HG03060 (cell line): ENCODE results near the gene MAP4K5.
A peak's percentile ranks its signal among the peaks of the same experiment; 100 is the strongest.
"Not testable (repeated sequence)": the region's sequence is repeated elsewhere in the genome, so short reads cannot be mapped to it uniquely, and the experiment has no call there.

ENCODE experiments used
- ATAC-seq: cut with Tn5 transposase; IDR thresholded peaks from one replicate; pipeline ENCODE4 v1.9.1; 2021; ENCODE audit warnings: low read depth, moderate number of reproducible peaks; ENCODE audit not compliant: unreplicated experiment

The MAP4K5 gene

DNA sequence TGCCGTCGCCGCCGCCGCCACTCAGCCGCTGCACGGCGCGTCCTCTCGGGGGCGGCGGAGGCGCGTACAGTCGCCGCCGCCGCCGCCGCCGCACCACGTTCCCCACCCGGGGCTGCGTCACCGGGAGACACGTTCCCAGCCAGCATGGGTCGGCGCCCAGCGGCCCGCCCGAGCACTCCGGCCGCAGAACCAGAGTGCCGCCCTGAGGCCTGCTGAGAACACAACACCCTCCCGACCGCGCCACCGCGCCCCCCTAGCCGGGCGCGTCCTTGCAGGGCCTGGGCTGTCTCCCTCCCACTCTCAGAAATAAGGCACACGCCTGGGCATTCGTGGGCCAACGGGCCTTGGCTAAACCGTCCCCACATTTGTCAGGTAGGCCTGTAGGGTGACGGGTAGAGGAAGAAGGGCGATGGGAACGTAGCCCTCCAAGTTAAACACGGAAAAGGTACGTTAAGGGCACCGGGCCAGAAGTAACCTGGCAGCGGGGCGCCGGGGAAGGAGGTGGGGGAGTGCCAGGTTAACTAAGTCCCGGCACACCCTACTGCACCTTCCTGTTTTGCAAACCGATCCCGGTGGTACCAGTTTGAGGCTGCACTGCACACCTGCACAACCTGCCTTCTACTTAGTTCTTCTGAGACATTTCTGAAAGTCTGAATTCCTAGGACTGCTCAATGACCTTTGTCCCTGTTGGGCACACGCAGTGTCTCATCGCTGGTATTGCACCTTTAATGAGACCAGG, at the start of gene MAP4K5:
MAP4K5 (minus strand) TSS at position 68 of the 739 bp plus-strand sequence. CDS start 520 bp downstream, outside the sequence.
- peak; percentile 73 for ATAC-seq

DNA sequence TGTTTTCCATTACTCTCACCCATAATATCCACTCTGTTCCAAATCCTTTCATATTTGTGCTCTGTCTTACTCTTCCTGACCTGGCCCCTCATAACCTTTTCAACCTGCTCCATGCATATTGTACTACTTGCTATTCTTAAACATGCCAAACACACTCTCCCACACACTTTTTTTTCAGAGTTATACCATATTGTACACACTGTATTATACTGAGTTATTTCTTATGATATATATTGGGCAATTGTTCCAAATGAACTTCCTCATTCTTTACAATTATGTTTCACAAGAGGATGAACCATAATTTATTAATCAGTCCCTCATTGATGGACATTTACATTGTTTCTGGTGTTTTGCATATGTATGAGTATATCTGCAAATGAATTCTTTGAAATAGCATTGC, 46.1 kb upstream of the MAP4K5 start:
- ATAC-seq, result no peak

DNA sequence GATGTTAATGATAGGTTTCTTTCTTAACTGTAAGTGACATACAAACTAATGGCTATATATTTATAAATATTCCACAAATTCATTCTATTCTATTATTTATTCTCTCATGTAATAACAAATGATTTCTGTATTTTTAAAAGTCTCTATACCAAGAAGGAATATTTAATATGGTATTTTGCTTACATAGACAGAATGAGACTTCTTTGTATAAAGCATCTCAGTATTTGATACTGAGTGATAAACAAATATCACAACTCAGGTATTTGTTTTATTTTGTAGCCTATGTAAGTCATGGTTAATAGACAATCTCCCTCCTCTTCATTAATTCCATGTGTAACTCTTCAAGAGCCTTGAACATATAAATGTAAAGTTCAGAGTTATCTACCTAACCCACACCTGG, 45.6 kb upstream of the MAP4K5 start:
- no peak for ATAC-seq

DNA sequence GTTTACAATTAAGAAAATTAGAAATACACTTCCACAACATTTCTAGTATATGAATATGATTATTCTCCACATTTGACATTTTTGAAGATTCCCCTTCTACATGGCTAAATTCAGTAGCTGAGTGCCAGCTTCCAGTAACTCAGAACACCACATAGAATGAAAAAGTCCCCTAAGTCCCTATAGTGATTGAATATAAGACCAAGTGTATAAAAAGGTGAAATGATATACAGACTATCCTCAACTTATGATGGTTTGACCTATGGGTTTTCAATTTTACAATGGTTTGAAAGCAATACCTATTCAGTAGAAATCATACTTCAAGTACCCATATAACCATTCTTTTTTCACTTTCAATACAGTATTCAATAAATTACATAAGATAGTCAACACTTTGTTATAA, 43.4 kb upstream of the MAP4K5 start:
- ATAC-seq, result no peak

DNA sequence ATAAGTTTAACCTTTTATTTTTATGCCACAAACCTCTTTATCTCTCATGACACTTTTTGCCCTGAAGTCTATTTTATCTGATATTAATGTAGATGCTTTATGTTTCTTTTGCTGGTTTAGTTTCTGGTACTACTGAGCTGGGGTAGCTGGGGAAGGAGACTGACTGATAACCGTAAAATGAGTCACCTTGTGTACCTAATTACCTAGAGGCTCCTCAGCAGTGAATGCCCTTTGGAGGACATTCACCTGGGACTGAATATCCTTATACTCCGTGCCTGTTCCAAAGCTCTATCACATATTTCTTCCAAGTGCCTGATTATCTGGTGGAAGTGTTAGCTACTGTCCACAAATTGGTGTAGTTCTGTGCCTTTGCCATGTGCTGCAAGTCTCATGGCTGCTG, 41.5 kb upstream of the MAP4K5 start:
- no peak for ATAC-seq

DNA sequence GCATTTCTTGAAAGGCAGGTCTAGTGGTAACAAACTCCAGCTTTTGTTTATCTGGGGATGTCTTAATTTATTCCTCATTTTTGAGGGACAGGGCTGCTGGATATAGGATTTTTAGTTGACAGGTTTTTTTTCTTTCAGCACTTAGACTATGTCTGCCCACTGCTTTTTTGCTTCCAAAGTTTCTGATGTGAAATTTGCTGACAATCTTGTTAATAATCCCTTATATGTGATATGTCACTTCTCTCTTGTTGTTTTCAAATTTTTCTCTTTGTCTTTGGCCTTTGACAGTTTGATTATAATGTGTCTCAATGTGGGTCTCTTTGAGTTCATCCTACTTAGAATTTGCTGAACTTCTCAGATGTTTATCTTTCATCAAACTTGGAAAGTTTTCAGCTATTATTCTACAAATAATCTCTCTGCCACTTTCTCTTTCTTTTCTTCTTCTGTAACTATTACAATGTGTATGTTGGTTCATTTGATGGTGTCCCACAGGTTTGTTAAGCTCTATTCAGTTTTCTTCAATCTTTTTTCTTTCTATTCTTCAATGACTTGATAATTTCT, 37.4 kb upstream of the MAP4K5 start:
- no peak for ATAC-seq

DNA sequence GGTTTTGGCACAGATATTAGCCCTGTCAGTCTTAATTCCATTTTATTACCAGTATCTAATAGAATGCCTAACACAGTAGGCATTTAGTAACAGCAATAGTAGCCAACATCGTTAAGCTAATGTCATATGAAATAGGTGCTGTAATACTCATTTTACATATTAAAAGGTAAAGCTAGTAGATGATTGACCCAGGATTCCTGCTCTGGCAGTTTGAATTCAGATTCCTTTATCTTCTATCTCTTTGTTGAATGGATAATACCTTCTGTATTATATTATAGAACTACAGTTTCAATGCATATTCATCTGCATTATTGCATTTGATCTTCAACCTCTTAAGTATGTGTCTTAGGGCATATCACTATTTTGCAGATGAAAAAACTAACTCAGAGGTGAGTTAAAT, 30.5 kb upstream of the MAP4K5 start:
- no peak for ATAC-seq

DNA sequence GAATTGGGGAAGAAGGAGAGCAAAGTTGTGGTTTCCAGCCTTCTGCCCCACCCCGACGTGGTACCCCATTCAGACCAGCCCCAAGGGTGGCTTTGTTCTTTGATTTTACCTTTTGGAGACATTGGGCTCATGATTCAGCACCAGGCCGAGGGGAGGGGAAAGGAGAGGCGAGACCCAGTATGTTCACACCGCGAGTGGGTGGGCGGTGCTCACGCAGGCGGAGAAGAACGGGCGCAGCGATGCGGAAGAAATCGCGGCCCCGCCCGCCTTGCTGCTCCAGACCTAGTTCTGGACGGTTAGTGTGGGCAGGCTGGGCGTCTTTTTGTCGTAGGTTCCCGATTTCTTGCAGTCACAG, 28.5 kb upstream of the MAP4K5 start:
- no peak for ATAC-seq

DNA sequence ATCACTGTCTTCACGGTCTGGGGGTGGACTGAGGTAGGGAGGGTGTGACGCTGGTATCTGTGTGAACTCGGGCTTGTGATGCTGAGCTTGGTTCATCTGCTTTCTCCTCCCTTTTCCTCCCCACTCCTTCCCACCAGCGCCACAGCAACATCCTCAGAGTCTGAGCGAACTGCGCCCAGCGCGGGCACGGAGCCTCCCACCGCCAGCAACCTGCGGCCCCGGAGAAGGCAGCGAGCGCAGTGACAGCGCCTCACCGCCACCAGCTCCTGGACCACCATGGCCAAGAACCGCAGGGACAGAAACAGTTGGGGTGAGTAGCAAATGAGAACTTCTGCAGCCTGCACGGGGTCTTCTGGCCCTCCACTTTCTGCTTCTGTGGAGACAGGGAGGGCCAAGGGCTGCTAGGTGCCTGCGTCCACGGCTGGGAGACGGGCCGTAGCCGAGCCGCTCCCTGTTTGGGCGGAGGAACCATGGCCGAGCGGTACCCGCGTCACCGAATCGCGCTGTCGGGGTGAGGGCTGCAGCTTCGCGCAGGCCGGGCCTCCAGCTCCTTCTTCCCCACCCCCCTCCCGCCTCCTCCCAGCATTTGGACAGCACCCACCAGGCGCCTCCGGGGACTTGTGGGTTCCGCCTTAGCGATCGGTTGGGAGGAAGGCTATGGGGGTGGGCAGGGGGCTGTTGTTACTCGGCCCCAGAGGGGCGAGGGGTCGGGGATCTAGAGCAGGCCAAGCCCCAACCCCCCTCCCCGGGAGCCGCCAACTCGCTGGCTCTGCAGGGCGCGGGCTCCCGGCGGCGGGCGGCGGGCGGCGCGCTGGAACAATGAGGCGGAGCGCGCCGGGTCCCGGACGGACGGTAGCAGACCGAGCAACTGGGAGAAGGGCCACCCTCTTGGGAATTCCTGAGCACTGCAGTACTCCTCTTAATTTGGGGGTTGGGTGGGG, 27.9 kb upstream of the MAP4K5 start, which contains the start of gene ATL1:
ATL1 (plus strand) TSS at position 156 of the 941 bp plus-strand sequence; CDS start at position 277, 121 bp downstream.
- no peak for ATAC-seq

DNA sequence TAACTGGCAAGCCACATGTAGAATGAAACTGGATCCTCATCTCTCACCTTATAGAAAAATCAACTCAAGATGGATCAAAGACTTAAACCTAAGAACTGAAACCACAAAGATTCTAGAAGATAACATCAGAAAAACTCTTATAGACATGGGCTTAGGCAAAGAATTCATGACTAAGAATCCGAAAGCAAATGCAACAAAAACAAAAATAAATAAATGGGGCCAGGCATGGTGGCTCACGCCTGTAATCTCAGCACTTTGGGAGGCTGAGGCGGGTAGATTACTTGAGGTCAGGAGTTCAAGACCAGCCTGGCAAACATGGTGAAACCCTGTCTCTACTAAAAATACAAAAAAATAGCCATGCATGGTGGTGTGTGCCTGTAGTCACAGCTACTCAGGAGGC, 20.4 kb upstream of the MAP4K5 start:
- not testable (repeated sequence) for ATAC-seq

DNA sequence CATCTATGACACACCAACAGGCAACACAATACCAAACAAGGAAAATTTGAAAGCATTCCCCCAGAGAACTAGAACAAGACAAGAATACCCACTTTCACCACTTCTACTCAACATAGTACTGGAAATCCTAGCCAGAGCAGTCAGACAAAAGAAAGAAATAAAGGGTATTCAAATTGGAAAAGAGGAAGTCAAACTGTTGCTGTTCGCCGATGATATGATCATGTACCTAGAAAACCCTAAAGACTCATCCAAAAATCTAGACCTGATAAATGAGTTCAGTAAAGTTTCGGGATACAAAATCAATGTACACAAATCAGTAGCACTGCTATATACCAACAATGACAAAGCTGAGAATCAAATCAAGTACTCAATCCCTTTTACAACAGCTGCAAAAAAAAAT, 19.5 kb upstream of the MAP4K5 start:
- no peak for ATAC-seq

DNA sequence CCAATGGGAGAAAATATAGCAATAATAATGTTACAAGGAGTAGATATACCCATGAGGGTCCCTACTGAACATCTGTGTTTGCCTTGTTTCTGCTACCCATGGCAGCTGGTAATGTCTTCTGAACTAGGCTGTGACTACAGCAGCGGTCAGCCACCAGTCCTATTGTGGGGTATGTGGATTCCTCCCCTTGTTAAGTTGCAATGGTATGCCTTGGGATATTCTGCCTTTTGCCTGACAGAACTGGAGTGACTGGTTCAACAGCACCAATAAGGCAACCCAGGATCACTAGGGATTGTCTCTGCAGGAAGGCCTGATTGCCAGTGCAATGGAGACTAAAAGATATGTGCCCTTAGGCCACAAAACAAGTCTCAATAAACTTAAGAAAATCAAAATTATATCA, 17.9 kb upstream of the MAP4K5 start:
- ATAC-seq, result no peak

DNA sequence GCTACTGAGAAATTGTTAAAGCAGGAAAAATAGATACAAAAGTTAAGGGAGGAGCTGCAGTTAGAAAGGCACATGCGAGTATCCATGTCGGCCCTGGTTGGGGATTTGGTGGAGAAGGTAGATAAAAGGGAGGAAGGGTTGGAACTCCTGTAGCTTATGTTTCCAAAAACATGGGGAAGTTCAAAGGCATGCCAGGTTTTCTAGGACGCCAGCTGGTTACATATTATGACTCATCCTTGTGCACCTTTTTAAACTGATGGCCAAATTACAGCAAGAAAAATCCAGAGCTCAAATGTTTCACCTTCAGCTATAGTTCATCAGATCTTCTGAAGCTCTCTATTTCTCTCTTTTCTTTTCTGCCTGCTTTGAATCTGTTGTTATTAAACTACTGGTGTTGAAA, 13.2 kb upstream of the MAP4K5 start:
- no peak for ATAC-seq

DNA sequence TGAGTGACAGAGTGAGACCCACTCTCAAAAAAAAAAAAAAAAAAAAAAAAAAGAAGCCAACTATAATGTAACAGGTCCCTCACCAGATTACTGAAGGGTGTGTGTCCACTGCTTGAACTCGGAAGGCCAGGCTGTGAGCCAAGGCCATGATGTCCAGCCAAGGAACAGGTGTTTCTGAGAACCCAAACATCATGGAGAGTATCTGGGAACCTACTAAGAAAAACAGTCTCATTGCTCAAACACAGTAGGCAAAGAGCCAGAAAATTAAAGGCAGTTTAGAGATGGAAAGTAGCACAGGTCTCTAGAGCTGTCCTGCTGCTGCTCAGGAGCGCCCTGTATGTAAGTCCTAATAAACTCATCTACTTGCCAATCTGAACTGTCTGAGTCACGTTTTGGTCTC, 12.5 kb upstream of the MAP4K5 start:
- ATAC-seq, result no peak

DNA sequence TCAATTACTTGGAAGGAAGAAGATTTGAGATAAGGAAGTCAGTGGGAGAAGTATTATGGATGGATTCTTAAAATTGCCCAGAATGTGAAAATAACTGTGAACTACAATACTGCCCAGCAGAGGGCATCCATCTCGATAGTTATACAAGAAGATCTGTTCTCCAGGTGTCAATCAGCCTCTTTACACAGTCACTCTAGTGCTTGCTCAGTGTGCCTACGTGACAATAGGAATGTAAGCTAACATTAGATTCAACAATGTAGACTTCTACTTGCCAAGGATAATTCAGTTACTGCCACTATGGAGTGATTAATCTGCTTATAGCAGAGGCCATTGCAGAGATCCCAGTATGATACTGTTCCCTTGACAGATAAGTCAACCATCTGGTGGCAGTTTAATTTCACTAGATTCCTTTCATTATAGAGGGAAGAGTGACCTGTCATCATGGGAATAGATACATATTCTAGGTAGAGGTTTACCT, 10.6 kb upstream of the MAP4K5 start:
- no peak for ATAC-seq

DNA sequence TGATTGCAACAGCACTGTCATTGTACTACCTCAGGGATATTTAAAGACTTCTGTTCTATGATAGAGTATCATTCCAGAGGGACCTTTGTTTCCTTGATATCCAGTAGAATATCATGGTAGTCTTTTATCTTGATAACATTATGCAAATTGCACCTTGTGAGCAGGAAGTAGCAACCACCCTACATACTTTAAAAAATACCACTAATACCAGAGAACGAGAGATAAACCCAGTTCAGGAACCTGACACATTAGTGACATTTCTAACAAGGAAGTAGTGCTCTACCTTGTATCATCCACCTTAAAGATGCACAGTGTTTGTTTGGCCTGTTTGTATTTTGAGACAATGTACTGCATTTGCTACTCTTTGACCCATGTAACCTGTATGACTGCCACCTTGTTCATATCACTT, 8.8 kb upstream of the MAP4K5 start:
- ATAC-seq, result no peak

DNA sequence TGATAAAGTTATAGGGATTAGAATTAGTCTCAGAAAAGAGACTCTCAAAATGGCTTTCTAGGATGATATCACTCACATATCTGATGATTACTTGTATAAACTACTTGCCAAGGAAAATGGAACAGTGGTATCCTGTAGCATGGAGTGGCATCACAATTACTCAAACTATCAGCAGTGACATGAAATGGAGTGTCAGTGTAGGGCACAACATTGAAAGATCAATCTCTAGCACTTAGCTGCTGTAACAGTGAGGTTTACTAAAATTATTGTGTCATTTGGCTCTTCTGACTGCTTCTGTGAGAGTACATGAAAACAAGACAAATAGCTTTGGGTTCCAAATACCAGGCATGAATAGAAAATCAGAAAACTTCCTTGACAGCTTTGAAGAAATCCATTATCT, 6.7 kb upstream of the MAP4K5 start:
- no peak for ATAC-seq

DNA sequence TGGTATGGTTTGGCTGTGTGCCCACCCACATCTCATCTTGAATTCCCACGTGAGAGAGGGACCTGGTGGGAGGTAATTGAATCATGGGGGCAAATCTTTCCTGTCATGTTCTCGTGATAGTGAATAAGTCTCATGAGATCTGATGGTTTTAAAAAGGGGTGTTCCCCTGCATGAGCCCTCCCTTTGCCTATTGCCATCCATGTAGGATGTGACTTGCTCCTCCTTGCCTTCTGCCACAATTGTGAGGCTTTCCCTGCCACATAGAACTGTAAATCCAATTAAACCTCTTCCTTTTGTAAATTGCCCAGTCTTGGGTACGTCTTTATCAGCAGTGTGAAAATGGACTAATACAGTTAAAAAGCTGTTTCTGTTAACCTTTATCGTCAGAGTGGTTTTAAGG, 5.7 kb upstream of the MAP4K5 start:
- ATAC-seq, result not testable (repeated sequence)

DNA sequence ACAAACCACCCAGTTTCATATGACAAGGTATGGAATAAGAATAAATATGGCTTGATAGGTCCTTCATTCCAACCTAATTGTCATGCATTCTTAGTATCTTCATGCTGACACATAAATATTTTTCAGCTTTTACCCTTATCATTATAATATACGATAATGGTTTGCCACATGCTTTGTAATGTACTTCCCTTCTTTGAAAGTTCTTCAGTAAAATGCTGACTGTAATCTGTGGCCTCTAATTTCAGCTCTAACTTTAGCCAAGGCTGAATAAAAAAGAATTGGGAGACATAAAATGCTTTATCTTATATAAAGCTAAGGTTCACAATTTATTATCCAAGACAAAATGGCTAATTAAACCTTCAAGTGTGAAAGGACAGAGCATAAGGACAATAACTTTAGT, 2.6 kb upstream of the MAP4K5 start:
- ATAC-seq, result no peak

DNA sequence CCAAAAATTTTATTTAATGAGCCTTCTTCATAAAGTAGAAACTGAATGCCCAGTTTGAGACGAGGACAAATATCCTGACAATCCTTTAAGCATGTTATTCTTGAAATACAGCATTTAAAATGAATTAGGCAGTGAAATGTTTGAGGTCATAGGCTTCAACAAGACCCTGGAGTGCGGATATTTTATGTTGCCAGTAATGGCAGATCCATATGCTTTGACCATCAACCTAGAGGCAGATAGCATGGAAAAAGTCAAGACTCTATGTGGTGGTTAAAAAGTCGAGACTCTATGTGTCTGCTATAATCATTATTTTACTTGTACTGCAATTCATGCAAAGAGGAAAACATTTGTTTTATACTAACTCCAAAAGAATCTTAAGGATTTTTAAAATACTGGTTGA, 2.0 kb upstream of the MAP4K5 start:
- ATAC-seq, result no peak

DNA sequence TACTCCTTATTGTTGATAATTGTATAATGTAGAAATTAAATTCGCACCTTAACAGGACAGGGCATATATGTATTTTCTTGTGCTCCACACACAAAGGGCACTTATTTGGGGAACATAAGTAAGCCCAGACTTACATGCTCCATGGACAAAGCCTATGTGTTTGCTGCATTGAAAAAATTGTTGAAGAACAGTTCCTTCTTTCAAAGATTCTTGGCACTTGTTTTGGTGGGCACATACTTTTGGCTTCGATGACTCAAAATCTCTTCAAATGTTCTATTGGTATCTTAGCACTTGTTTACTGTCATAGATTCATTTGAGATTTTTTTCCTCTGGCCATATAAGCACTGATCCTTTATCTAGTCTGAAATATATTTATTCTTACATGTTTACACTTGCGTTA, 1.4 kb upstream of the MAP4K5 start:
- no peak for ATAC-seq
